NCI-H345 treated with DMSO at 0.1 percent for 48 hours (cell line): ENCODE data around the gene CA9.
"Not testable (repeated sequence)": the region's sequence is repeated elsewhere in the genome, so short reads cannot be mapped to it uniquely, and the experiment has no call there.

Experiments used
- DNase-seq: peaks from one replicate; lab custom pipeline; 2025; ENCODE audit not compliant: unreplicated experiment; lab: John Stamatoyannopoulos, UW

Gene CA9

DNA sequence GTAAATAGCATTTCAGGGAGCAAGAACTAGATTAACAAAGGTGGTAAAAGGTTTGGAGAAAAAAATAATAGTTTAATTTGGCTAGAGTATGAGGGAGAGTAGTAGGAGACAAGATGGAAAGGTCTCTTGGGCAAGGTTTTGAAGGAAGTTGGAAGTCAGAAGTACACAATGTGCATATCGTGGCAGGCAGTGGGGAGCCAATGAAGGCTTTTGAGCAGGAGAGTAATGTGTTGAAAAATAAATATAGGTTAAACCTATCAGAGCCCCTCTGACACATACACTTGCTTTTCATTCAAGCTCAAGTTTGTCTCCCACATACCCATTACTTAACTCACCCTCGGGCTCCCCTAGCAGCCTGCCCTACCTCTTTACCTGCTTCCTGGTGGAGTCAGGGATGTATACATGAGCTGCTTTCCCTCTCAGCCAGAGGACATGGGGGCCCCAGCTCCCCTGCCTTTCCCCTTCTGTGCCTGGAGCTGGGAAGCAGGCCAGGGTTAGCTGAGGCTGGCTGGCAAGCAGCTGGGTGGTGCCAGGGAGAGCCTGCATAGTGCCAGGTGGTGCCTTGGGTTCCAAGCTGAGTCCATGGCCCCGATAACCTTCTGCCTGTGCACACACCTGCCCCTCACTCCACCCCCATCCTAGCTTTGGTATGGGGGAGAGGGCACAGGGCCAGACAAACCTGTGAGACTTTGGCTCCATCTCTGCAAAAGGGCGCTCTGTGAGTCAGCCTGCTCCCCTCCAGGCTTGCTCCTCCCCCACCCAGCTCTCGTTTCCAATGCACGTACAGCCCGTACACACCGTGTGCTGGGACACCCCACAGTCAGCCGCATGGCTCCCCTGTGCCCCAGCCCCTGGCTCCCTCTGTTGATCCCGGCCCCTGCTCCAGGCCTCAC lies at the start of gene CA9:
TSS of gene CA9 (plus strand) at position 797 of the 893 bp plus-strand sequence. CDS start at position 829, 32 bp downstream.
- DNase-seq: no peak

DNA sequence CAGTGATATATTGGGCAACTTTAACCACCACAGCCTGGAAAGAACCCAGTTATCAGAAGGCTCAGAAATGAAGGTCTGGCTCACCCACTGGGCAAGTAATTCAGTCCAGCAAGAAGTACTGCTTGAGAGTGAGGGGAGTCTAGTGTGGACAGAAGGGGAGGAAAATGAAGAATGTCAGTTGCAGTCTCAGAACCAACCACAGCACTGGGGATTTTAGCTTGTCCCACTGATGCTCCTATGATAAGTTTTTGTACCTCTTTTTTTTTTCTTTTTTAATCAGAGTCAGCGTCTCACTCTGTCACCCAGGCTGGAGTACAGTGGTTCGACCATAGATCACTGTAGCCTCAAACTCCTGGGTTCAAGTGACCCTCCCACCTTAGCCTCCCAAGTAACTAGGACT lies 46.2 kb upstream of the CA9 start:
- DNase-seq: no peak

DNA sequence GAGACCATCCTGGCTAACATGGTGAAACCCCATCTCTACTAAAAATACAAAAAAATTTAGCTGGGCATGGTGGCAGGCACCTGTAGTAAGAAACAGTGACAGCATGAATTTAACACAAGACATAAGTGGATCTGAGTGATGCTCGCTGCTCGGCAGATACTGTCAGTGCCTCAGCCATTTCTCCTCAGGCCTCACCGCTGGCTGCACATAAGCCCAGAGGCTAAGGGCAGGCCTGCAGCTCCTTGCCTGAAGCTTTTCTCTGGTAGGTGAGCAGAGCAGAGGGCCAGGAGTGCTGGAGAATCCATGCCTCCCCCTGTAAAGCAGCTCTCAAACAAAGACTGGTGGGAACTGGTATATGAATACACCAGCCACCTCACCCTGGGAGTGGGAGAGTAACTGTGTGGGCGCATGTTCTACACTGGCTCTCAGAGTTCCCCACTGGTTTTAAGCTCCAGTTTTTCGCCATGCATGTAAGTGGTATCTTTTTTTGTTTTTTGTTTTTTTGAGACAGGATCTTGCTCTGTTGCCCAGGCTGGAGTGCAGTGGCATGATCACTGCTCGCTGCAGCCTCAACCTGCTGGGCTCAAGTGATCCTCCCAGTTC lies 45.2 kb upstream of the CA9 start:
- no peak for DNase-seq

DNA sequence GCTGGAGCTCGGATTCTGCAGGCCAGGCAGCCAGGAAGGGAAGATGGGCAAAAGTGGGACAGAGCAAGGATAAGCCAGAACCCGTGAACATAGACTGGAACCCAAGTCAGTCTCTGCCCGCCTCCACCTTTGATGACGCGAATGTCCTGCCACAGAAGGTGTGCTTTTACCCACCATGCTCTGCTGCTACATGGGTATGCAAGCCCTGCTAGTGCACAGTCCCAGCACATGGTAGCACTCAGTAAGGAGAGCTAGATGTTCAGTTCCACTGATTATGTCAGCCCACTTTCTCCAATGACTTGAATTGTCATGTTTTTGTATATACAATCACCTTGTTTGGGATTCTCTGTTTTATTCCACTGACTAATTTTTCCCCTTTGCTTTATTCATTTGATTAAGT lies 44.1 kb upstream of the CA9 start:
- no peak for DNase-seq

DNA sequence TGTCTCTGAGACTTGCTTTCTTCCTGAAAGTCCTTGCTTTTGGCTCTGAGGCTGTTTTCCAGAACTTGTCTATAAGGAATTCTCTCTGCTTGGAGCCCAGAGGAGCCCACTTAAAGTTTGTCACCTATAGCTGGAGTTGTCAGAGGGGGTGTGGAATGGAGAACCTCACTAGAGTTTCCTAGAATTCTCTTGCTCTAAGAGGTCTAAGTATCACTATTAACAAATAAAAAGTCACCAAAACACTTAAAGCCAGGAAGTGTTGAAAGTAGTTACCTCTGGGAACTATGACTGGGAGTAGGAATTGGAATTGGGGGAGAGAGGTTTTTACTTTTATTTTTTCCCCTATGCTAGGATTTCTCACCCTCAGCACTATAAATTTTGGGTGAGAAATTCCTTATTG lies 38.0 kb upstream of the CA9 start:
- DNase-seq: no peak

DNA sequence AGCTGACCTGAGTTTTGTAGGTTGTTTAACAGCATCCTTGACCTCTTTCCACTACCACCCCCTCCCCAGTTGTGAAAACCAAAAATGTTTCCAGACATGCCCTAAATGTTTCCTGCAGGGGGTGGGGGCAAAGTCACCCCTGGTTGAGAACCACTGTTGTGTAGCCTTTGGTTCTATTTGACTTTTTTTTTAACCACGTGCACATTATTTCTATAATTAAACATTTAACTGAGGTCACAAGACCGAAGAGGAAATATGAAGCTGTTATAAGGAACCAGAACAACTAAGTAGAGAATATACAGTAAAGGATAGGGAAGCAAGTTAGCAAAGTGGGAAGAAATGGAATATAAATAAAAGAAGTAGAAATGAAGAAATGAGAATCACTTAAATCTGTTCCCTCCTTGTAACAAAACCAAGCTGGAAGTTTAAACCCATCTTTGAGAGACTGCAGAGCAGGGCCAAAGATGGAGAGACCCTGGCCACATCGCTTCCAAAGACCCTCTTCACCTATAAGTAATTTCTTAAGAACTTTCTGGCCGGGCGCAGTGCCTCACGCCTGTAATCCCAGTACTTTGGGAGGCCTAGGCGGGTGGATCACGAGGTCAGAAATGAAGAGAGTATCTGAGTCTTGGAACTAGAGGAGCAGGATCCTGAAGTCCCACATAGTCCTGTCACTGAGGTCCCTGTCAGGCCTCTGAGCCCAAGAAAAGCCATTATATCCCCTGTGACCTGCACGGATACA lies 37.4 kb upstream of the CA9 start:
- DNase-seq: no peak

DNA sequence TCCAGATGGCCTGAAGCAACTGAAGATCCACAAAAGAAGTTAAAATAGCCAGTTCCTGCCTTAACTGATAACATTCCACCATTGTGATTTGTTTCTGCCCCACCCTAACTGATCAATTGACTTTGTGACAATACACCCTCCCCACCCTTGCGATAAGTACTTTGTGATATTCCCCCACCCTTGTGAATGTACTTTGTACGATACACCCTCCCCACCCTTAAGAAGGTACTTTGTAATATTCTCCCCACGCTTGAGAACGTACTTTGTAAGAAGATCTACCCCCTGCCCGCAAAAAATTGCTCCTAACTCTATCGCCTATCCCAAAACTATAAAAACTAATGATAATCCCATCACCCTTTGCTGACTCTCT lies 36.9 kb upstream of the CA9 start:
- DNase-seq: not testable (repeated sequence)

DNA sequence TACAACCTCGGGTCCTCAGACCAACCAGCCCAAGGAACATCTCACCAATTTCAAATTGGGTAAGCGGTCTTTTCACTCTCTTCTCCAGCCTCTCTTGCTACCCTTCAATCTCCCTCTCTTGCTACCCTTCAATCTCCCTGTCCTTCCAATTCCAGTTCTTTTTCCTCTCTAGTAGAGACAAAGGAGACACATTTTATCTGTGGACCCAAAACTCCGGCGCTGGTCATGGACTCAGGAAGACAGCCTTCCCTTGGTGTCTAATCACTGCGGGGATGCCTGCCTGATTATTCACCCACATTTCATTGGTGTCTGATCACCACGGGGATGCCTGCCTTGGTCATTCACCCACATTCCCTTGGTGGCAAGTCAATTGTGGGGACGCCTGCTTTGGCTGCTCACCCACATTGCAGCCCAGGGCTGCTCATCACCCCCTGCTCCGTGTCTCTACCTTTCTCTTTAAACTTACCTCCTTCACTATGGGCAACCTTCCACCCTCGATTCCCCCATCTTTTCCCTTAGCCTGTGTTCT lies 36.2 kb upstream of the CA9 start:
- not testable (repeated sequence) for DNase-seq

DNA sequence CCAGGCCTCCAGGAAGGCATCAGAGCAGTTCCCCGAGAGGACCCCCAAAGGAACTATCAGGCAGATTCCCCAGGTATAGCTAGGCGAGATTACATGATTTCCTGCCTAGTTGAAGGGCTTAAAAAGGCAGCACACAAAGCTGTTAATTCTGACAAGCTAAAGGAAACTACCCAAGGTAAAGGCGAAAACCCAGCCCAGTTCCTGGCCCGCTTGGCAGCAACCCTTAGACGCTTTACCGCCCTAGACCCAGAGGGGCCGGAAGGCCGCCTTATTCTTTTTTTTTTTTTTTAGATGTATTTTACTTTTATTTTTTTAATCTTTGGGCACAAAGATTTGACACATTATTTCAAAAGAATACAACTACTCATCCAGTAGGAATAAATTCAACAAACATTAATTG lies 35.0 kb upstream of the CA9 start:
- DNase-seq: not testable (repeated sequence)

DNA sequence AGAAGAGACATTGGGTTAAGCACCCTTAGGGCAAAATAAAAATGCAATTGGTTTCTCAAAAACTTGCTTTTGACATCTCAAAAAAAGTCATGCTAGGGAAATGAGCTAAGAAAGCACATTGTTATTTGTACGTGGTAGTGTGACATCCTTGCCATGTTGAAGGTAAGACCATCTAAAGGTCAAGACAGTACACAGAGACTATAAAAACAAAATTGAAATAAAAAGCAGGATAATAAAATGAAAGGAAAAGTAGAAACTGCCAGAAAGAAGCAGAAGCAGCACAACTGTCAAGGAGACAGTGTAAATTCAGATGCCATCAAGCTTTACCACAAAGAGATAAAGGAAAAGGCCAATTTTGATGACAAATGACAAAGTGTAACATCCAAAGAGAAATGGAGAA lies 34.5 kb upstream of the CA9 start:
- DNase-seq: not testable (repeated sequence)

DNA sequence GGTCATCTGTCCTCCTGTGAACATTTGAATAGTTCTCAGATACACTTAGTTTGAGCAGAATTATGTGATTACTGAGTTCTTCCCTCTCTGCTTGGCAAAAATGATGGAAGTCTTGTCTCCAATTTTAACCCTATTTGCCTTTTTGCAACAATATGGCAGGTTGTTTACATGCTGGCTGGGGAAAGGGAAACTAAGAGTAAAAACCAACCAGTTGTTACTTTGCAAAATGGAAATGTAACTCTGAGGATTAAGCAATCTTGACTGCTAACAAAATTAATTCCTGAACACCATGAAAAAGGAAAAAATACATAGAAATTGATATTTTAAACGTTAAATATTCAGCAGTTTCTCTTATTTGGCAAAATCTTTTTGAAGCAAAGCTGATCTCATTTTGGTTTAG lies 34.1 kb upstream of the CA9 start:
- no peak for DNase-seq

DNA sequence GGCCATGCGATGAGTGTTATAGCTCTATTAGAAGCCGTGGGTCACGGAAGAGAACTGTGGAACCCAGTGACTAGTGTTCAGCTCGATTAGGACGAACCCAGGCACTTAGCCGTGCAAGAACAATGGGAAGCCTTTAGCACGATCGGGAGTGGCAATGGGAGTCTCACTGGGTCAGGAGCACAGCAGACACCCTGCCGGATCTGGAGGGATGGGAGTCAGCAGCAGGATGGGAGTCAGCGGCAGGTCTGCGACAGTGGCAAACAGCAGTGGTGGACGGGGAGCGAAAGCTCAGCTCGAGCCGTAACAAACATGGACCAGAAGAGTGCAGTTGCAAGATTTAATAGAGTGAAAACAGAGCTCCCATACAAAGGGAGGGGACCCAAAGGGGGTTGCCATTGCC lies 33.3 kb upstream of the CA9 start:
- DNase-seq: not testable (repeated sequence)

DNA sequence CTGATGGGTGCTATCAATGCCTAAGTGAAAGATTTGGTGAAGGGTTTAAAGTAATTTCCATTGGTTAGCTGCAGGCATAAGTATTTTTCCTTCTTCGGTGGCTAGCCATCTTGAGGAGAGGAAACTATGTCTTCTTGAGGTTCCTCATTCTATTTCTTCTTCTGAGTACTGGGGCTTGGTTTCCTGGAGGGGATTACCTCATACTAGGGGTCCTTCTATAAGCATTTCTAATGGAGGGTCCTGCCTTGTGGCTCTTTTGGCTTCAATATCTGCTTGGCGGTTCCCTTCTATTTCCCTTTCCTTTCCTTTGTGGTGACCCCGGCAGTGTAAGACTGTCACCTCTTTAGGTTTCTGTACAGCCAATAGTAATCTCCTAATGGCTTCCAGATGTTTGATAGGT lies 32.2 kb upstream of the CA9 start:
- not testable (repeated sequence) for DNase-seq

DNA sequence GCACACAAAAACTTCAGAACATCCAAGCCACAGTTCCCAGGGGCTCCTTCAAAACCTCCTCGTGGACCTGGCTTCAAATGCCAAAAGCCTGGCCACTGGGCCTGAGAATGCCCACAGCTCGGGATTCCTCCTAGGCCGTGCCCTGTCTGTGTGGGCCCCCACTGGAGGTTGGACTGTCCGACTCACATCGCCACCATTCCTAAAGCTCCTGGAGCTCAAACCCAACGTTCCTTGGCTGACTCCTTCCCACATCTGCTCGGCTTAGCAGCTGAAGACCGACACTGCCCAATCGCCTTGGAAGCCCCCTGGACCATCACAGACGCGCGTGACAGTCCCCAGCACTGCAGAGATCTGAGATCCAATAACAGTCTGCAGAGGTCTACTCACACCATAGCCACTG lies 30.7 kb upstream of the CA9 start:
- no peak for DNase-seq

DNA sequence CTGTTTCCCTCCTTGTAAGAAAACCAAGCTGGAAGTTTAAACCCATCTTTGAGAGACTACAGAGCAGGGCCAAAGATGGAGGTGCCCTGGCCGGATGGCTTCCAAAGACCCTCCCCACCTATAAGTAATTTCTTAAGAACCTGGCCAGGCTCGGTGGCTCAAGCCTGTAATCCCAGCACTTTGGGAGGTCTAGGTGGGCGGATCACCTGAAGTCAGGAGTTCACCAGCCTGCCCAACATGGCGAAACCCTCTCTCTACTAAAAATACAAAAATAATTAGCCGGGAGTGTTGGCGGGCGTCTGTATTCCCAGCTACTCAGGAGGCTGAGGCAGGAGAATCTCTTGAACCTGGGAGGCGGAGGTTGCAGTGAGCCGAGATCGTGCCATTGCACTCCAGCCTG lies 28.0 kb upstream of the CA9 start:
- not testable (repeated sequence) for DNase-seq

DNA sequence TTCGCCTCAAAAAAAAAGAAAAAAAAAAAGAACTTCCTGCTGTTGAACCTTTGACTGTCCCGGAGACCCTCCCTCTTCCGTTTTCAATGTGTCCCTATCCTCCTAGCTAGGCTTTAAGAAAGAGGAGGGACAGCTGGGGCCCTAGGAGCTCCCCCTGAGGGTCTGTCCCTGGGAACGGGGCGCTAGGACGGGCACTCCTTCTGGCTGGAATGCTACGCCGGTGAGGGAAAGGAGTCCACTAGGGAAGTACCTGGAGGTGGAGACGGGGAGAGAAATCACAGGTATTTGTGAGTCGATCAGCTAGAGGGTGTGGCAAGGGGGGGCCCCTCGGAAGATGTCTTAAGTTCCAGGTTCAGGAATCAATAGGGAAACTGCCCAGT lies 27.6 kb upstream of the CA9 start:
- no peak for DNase-seq

DNA sequence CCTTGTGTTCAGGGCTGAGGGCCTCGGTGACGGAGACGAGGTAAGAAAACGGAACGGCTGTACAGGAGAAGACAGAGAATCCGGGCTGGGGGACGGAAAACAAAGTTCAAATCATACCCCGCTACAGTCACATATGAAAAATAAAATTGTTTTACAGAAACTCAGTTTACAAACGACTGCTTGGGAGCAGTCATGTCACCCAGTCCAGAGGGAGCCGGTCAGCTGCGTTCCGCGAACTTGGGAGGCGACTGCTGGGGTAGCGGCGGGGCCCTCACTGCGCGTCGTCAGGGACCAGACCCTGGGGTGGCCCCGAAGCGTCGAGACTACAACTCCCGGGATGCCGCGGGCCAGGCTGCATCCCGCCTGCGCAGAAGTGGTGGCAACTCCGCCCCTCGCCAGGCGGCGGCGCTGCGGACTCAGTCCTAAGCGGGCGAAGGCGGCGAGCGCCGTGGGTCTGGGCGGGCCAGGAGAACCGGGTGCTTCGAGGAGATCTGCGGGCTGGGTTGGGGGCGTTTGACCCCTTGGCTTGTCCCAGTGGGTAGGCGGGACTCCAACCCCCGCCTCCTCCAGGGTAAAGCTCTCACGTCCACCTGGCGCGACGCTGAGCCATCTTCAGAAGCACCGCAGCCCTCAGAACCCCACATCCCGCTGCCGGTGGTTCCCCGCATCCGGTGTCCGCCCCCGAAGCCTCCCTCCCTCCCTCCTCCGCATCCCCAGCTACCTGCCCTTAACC lies 27.0 kb upstream of the CA9 start:
- DNase-seq: peak; percentile 89

DNA sequence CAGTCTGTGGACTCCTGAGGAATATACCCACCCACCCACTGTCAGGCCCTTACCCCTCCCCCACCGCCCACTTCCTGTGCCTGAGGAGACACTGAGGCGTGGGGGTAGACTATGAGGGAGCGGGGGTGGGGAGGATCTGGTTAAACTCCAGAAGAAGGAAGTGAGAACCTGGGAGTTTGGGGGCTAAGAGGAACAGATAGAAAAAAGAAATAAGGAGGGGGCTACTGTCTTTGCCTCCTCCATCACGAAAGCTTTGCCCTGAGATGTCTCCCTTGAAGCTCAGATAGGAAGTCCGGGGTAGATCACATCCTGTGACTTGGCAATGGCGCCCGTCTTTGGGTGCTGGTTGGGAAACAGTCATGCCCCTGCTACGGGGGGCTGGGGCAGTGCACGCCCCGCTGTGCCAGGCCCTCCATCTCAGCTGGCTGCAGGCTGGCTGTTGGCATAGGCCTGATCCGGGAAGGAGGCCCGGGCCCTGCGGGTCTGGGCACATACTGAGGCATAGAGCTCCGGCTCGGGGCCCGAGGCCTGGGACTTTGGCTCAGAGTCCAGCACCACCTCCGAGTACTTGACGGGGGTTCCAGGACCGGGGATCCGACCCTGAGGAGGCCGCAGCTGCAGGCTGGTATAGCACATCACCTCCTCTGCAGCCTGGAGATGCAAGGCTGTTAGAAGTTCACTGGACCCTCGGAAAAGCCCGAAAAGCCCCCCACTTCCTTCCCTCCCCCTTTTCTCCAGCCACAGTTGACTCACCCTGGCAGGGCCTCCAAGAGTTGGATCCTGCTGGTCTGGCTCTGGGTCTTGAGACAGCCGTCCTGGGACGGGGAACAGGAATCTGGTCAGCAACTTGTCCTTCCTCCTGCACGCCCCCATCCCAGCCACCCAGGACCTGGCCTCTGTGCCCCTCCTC lies 24.0 kb upstream of the CA9 start:
- no peak for DNase-seq

DNA sequence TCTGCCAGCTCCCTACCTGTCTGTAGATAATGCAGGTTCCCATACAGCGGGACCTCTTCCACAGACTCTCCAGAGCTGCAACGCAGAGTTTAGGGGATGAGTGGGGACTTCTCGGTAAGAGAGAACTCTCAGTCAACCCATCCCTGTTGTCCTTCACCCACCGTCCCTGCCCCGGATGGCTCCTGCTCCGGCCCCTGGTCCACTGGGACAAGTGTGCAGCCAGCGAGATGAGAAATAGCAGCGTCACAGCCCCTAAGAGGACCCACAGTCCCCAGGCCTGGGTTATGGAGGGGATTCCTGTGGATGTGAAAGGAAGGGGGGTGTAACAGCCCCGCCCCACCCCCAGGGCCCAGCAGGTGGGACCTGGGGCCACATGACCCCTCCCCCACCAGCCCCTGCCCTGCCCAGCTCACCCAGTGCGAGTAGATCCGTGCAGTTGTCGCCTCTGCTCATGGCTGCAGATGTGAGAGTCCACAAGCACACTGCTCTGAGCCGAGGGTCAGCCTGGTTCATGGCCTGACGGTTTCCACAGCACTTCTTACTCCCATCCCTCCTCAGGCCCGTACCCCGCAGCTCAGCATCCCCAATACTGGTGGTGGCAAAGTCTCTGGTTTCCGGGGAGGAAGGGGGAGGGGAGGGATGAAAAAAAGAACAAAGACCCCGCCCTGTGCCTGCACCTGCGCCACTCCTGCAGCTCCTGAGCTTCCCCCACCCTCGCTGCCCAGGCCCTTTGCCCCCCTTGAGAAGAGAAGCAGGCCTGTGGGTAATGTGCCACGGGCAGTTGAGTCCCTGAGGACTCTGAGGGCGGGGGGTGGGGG lies 23.2 kb upstream of the CA9 start, which contains the start of gene SIT1:
TSS of gene SIT1 (minus strand) at position 591 of the 818 bp plus-strand sequence. CDS start at position 513, 78 bp downstream.
- no peak for DNase-seq
